Right lobe of liver (tissue), 4 donors: Measurements from ENCODE around the gene PARVG.

Experiments used
- POLR2A ChIP-seq: fragments of 450-650 bp; IDR thresholded peaks from one replicate; pipeline ENCODE4 v1.6.1; 2017; ENCODE audit warnings: antibody characterized with exemption, mild to moderate bottlenecking
- TF ChIP-seq, protein P1 (sequence below), 4 donors: fragments of 200-600 bp in 3 of 4; fragments of 450-650 bp in 1 of 4; IDR thresholded peaks; one replicate each; pipeline versions ENCODE4 v1.5.1 to v1.8.0; 2016 to 2022; ENCODE audit warnings: antibody characterized with exemption in 4 of 4, mild to moderate bottlenecking in 2 of 4
- donor health status: DM: no; HTN: no; CAD: no.
- donor health status: DM: no; HTN: no; CAD: no.
- donor health status: DM: no; HTN: yes; CAD: no.

DNA sequence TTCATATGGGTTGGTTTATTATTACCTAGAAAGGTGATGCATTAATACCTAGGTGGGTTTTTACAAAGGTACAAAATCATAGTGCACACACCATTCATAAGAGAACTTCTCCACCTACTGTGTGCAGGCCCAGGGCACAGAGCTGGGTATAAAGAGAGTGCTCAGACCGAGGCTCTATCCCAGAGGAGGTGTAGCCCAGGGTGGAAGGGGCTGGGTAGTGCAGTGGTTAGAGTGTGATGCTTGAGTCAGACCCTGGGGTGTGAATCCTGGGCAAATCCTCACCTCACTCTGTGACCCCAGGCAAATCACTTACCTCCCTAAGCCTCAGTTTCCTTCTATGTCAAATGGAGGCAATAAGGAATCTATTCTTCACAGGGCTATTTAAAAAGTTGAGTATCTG is 32.2 kb downstream of the PARVG start:
- TF ChIP-seq, protein P1, sequence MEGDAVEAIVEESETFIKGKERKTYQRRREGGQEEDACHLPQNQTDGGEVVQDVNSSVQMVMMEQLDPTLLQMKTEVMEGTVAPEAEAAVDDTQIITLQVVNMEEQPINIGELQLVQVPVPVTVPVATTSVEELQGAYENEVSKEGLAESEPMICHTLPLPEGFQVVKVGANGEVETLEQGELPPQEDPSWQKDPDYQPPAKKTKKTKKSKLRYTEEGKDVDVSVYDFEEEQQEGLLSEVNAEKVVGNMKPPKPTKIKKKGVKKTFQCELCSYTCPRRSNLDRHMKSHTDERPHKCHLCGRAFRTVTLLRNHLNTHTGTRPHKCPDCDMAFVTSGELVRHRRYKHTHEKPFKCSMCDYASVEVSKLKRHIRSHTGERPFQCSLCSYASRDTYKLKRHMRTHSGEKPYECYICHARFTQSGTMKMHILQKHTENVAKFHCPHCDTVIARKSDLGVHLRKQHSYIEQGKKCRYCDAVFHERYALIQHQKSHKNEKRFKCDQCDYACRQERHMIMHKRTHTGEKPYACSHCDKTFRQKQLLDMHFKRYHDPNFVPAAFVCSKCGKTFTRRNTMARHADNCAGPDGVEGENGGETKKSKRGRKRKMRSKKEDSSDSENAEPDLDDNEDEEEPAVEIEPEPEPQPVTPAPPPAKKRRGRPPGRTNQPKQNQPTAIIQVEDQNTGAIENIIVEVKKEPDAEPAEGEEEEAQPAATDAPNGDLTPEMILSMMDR (IDR thresholded peaks at IDR 0.05), result no peak
- no peak for TF ChIP-seq POLR2A
